Measurements from ENCODE around the gene MYO7B.

MYO7B gene

DNA sequence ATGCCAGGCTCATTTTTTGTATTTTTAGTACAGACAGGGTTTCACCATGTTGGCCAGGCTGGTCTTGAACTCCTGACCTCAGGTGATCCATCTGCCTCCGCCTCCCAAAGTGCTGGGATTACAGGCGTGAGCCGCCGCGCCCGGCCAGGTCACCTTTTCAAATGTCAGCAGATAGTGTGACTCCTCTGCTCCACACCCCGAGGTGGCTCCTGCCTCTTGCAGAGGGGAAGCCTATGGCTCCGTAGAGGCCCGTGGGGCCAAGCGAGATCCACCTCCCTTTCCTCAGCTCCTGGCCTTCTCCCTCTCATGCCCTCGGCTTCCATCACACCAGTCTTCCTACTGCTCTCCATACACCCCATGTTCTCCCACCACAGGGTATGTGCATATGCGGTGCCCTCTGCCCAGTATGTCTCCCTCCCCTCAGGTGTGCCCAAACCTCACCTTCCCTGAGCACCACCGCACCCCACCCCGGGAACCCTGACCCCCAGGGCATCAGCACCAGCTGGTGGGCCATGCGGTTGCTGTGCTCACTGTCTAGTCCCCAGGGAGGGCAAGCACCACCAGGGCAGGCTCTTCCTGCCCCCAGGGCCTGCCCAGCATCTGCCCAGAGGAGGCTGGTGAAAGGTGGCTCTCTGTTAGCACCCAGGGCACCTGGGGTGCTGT, 121.2 kb downstream of the MYO7B start:
- Histone ChIP-seq H3K9me3 (ENCODE audit: low read depth, low read length) (no peaks in the 10 kb centered on the region), H3K9ac (ENCODE audit: insufficient read length) (no peak overlapping the region), H3K27ac (no peak overlapping the region), H3K36me3 (ENCODE audit: insufficient read depth, low read length) (no peaks in the 10 kb centered on the region), H3K4me3 (no peak overlapping the region)
- TF ChIP-seq FOXP2 (optimal IDR thresholded peaks at IDR 0.05; ENCODE audit: control extremely low read depth, extremely low read length, insufficient read depth) (no peak), POLR2AphosphoS5 (IDR thresholded peaks at IDR 0.05; ENCODE audit: borderline replicate concordance, low read depth, low read length) (no peak), EZH2 (IDR thresholded peaks at IDR 0.05) (no peak)
- DNase-seq (ENCODE audit: low read depth, low spot score), result no peak

- Histone ChIP-seq H3K27ac (no peak overlapping the region), H3K36me3 (ENCODE audit: insufficient read depth, low read length) (no peaks in the 10 kb centered on the region), H3K9ac (ENCODE audit: insufficient read length) (no peak overlapping the region), H3K4me3 (no peak overlapping the region), H3K9me3 (ENCODE audit: low read depth, low read length) (no peaks in the 10 kb centered on the region)
- TF ChIP-seq FOXP2 (optimal IDR thresholded peaks at IDR 0.05; ENCODE audit: control extremely low read depth, extremely low read length, insufficient read depth) (no peak), POLR2AphosphoS5 (IDR thresholded peaks at IDR 0.05; ENCODE audit: borderline replicate concordance, low read depth, low read length) (no peak), EZH2 (IDR thresholded peaks at IDR 0.05) (no peak)
- no peak for DNase-seq (ENCODE audit: low read depth, low spot score)
These were observed 121.7 kb downstream of the MYO7B start for GRCh38 chr2:127657232-127657595.

DNA sequence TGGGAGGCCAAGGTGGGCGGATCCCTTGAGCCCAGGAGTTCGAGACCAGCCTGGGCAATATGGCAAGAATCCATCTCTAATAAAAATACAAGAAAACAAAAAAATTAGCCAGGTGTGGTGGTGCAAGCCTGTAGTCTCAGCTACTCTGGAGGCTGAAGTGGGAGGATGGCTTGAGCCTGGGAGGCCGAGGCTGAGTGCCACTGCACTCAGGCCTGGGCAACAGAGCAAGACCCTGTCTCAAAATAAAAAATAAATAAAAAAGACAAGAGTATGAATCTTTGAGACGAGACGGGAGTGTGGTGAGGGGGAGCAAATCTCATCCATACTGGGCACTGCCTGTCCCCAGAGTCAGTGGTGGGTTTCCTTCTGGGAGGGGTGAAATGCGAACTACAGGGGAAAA, 122.7 kb downstream of the MYO7B start:
- no peaks in the 10 kb centered on the region for H3K36me3 ChIP-seq (ENCODE audit: insufficient read depth, low read length)
- H3K9me3 ChIP-seq (ENCODE audit: low read depth, low read length), result no peaks in the 10 kb centered on the region
- no peak overlapping the region for H3K4me3 ChIP-seq
- no peak overlapping the region for H3K9ac ChIP-seq (ENCODE audit: insufficient read length)
- no peak for DNase-seq (ENCODE audit: low read depth, low spot score)
- no peak overlapping the region for H3K27ac ChIP-seq
- TF ChIP-seq POLR2AphosphoS5 (IDR thresholded peaks at IDR 0.05; ENCODE audit: borderline replicate concordance, low read depth, low read length), result no peak
- no peak for TF ChIP-seq EZH2 (IDR thresholded peaks at IDR 0.05)
- TF ChIP-seq FOXP2 (optimal IDR thresholded peaks at IDR 0.05; ENCODE audit: control extremely low read depth, extremely low read length, insufficient read depth), result no peak

GRCh38 chr2:127658641-127659407, 123.3 kb downstream of the MYO7B start:
- Histone ChIP-seq H3K4me3 (no peak overlapping the region), H3K9ac (ENCODE audit: insufficient read length) (no peak overlapping the region), H3K27ac (no peak overlapping the region), H3K36me3 (ENCODE audit: insufficient read depth, low read length) (no peaks in the 10 kb centered on the region), H3K9me3 (ENCODE audit: low read depth, low read length) (no peaks in the 10 kb centered on the region)
- TF ChIP-seq POLR2AphosphoS5 (IDR thresholded peaks at IDR 0.05; ENCODE audit: borderline replicate concordance, low read depth, low read length), result no peak
- no peak for TF ChIP-seq FOXP2 (optimal IDR thresholded peaks at IDR 0.05; ENCODE audit: control extremely low read depth, extremely low read length, insufficient read depth)
- TF ChIP-seq EZH2 (IDR thresholded peaks at IDR 0.05), result no peak
- no peak for DNase-seq (ENCODE audit: low read depth, low spot score)

- Histone ChIP-seq H3K9me3 (ENCODE audit: low read depth, low read length) (no peaks in the 10 kb centered on the region), H3K9ac (ENCODE audit: insufficient read length) (no peak overlapping the region), H3K27ac (no peak overlapping the region), H3K4me3 (no peak overlapping the region), H3K36me3 (ENCODE audit: insufficient read depth, low read length) (no peaks in the 10 kb centered on the region)
- DNase-seq (ENCODE audit: low read depth, low spot score), result no peak
- TF ChIP-seq EZH2 (IDR thresholded peaks at IDR 0.05) (no peak), POLR2AphosphoS5 (IDR thresholded peaks at IDR 0.05; ENCODE audit: borderline replicate concordance, low read depth, low read length) (no peak)
These were observed 124.2 kb downstream of the MYO7B start for GRCh38 chr2:127659408-127660290.

- no peak for TF ChIP-seq FOXP2 (optimal IDR thresholded peaks at IDR 0.05; ENCODE audit: control extremely low read depth, extremely low read length, insufficient read depth)
- no peak for TF ChIP-seq POLR2AphosphoS5 (IDR thresholded peaks at IDR 0.05; ENCODE audit: borderline replicate concordance, low read depth, low read length)
- no peak for TF ChIP-seq EZH2 (IDR thresholded peaks at IDR 0.05)
- no peak for DNase-seq (ENCODE audit: low read depth, low spot score)
- Histone ChIP-seq H3K4me3 (no peak overlapping the region), H3K9me3 (ENCODE audit: low read depth, low read length) (no peaks in the 10 kb centered on the region), H3K27ac (no peak overlapping the region), H3K36me3 (ENCODE audit: insufficient read depth, low read length) (no peaks in the 10 kb centered on the region), H3K9ac (ENCODE audit: insufficient read length) (no peak overlapping the region)
These were observed 124.8 kb downstream of the MYO7B start for GRCh38 chr2:127660291-127660578.

- DNase-seq (ENCODE audit: low read depth, low spot score), result no peak
- no peaks in the 10 kb centered on the region for H3K36me3 ChIP-seq (ENCODE audit: insufficient read depth, low read length)
- H3K9me3 ChIP-seq (ENCODE audit: low read depth, low read length), result no peaks in the 10 kb centered on the region
- TF ChIP-seq POLR2AphosphoS5 (IDR thresholded peaks at IDR 0.05; ENCODE audit: borderline replicate concordance, low read depth, low read length) (no peak), EZH2 (IDR thresholded peaks at IDR 0.05) (no peak), FOXP2 (optimal IDR thresholded peaks at IDR 0.05; ENCODE audit: control extremely low read depth, extremely low read length, insufficient read depth) (no peak)
- H3K27ac ChIP-seq, result no peak overlapping the region
- no peak overlapping the region for H3K4me3 ChIP-seq
- no peak overlapping the region for H3K9ac ChIP-seq (ENCODE audit: insufficient read length)
These were observed 125.7 kb downstream of the MYO7B start for GRCh38 chr2:127661072-127661649.

GRCh38 chr2:127661949-127662510, 126.5 kb downstream of the MYO7B start:
- no peaks in the 10 kb centered on the region for H3K9me3 ChIP-seq (ENCODE audit: low read depth, low read length)
- no peak for DNase-seq (ENCODE audit: low read depth, low spot score)
- H3K9ac ChIP-seq (ENCODE audit: insufficient read length), result no peak overlapping the region
- no peak overlapping the region for H3K27ac ChIP-seq
- no peaks in the 10 kb centered on the region for H3K36me3 ChIP-seq (ENCODE audit: insufficient read depth, low read length)
- no peak overlapping the region for H3K4me3 ChIP-seq
- no peak for TF ChIP-seq POLR2AphosphoS5 (IDR thresholded peaks at IDR 0.05; ENCODE audit: borderline replicate concordance, low read depth, low read length)
- no peak for TF ChIP-seq EZH2 (IDR thresholded peaks at IDR 0.05)
- TF ChIP-seq FOXP2 (optimal IDR thresholded peaks at IDR 0.05; ENCODE audit: control extremely low read depth, extremely low read length, insufficient read depth), result no peak

Data from SK-N-MC (cell line).